ENCODE results near the gene NTNG2. TPM values are rescaled to one million over a fixed set of nuclear protein-coding genes. Genes with fewer than 3 reads are reported as not detected.

NTNG2 gene
- polyA plus RNA-seq, 1 donor from 2014 or later, result 0.43 TPM

DNA sequence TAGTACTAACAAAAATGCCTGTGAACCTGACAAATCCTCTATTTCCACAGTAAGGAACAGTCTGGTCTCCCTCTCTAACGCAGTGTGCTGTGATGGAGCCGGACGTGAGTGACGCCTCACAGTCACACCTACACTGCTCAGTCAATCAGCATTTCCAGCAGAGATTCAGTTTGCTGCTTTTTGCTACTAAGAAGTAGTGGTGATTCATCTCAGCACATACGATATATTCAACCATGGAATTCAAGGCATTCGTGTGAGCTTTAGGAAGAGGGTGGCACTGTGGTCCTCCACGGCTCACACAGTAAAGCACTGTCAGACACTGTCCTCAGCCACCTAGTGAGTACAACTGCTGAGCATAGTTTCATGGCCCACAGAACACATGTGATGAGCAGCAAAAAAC, 122.0 kb downstream of the NTNG2 start:
- Histone ChIP-seq H3K36me3 (ENCODE audit: insufficient read depth, low read length) (peaks cover 3% of the 10 kb centered on the region), H3K4me3 (ENCODE audit: low read length) (no peak overlapping the region), H3K27ac (ENCODE audit: low read length) (no peak overlapping the region), H4K20me1 (ENCODE audit: insufficient read depth) (no peaks in the 10 kb centered on the region), H3K27me3 (ENCODE audit: insufficient read depth, low read depth, low read length) (no peaks in the 10 kb centered on the region), H3K9ac (ENCODE audit: low read length) (no peak overlapping the region), H3K79me2 (replicated peaks; ENCODE audit: insufficient read depth, low read length) (no peaks in the 10 kb centered on the region), H2AFZ (ENCODE audit: low read depth, low read length) (no peak overlapping the region), H3K4me2 (ENCODE audit: low read length) (no peak overlapping the region), H3K9me2 (ENCODE audit: insufficient read depth, low read length) (no peaks in the 10 kb centered on the region), H3K9me3 (ENCODE audit: low read length) (no peaks in the 10 kb centered on the region), H3F3A (ENCODE audit: insufficient read depth, low read length, poor library complexity, severe bottlenecking) (no peaks in the 10 kb centered on the region)
- TF ChIP-seq EZH2 (IDR thresholded peaks at IDR 0.05; ENCODE audit: borderline replicate concordance, insufficient read depth, low read length, poor library complexity, severe bottlenecking), result no peak
- no peak for TF ChIP-seq POLR2AphosphoS5 (IDR thresholded peaks at IDR 0.05)
- TF ChIP-seq, protein P1, sequence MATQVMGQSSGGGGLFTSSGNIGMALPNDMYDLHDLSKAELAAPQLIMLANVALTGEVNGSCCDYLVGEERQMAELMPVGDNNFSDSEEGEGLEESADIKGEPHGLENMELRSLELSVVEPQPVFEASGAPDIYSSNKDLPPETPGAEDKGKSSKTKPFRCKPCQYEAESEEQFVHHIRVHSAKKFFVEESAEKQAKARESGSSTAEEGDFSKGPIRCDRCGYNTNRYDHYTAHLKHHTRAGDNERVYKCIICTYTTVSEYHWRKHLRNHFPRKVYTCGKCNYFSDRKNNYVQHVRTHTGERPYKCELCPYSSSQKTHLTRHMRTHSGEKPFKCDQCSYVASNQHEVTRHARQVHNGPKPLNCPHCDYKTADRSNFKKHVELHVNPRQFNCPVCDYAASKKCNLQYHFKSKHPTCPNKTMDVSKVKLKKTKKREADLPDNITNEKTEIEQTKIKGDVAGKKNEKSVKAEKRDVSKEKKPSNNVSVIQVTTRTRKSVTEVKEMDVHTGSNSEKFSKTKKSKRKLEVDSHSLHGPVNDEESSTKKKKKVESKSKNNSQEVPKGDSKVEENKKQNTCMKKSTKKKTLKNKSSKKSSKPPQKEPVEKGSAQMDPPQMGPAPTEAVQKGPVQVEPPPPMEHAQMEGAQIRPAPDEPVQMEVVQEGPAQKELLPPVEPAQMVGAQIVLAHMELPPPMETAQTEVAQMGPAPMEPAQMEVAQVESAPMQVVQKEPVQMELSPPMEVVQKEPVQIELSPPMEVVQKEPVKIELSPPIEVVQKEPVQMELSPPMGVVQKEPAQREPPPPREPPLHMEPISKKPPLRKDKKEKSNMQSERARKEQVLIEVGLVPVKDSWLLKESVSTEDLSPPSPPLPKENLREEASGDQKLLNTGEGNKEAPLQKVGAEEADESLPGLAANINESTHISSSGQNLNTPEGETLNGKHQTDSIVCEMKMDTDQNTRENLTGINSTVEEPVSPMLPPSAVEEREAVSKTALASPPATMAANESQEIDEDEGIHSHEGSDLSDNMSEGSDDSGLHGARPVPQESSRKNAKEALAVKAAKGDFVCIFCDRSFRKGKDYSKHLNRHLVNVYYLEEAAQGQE (IDR thresholded peaks at IDR 0.05; ENCODE audit: borderline replicate concordance), result no peak

DNA sequence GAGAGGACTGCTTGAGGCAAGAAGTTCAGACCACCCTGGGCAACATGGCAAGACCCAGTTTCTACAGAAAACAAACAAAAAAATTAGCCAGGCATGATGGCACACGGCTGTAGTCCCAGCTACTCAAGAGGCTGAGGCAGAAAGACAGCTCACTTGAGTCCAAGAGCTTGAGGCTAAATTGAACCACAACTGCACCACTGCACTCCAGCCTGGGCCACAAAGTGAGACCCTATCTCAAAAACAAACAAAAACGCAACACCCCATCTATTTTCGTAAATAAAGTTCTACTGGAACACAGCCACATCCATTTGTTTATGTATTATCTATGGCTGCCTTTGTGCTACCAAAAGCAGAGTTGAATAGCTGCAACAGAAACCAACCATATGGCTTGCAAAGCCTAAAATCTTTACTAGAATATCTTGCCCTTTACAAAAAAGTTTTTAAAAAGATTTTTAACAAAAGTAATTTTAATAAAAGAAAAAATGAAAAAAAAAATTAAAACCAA, 125.5 kb downstream of the NTNG2 start:
- Histone ChIP-seq H3K9me3 (ENCODE audit: low read length) (no peaks in the 10 kb centered on the region), H4K20me1 (ENCODE audit: insufficient read depth) (no peaks in the 10 kb centered on the region), H2AFZ (ENCODE audit: low read depth, low read length) (no peak overlapping the region), H3K9ac (ENCODE audit: low read length) (no peak overlapping the region), H3F3A (ENCODE audit: insufficient read depth, low read length, poor library complexity, severe bottlenecking) (no peaks in the 10 kb centered on the region), H3K36me3 (ENCODE audit: insufficient read depth, low read length) (no peaks in the 10 kb centered on the region), H3K9me2 (ENCODE audit: insufficient read depth, low read length) (no peaks in the 10 kb centered on the region), H3K79me2 (replicated peaks; ENCODE audit: insufficient read depth, low read length) (no peaks in the 10 kb centered on the region), H3K27ac (ENCODE audit: low read length) (no peak overlapping the region), H3K27me3 (ENCODE audit: insufficient read depth, low read depth, low read length) (no peaks in the 10 kb centered on the region), H3K4me2 (ENCODE audit: low read length) (no peak overlapping the region), H3K4me3 (ENCODE audit: low read length) (no peak overlapping the region)
- TF ChIP-seq RAD21 (conservative IDR thresholded peaks at IDR 0.05), result no peak
- TF ChIP-seq TAF1 (IDR thresholded peaks at IDR 0.05; ENCODE audit: low read depth), result no peak

DNA sequence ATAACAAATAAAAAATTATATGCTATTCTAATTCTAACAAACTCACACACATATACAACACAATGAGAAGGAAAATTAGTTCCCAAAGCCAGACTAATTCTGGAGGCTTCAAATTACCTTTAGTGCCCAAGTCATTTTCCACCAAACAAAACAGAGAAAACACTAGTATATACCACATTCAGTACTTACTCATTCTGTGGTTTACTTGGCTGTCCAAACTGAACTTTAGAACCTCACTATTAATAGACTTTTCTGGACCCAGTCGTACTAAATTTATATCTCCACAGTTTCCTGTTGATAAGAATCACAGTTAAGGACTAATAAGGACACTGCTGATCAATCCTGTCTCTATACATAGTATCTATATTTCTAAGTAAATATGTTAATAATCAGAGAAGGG, 126.5 kb downstream of the NTNG2 start:
- TF ChIP-seq RAD21 (conservative IDR thresholded peaks at IDR 0.05) (no peak), EP300 (conservative IDR thresholded peaks at IDR 0.05; ENCODE audit: poor library complexity, severe bottlenecking) (no peak), EZH2 (IDR thresholded peaks at IDR 0.05; ENCODE audit: borderline replicate concordance, insufficient read depth, low read length, poor library complexity, severe bottlenecking) (no peak), SMC3 (conservative IDR thresholded peaks at IDR 0.05; ENCODE audit: poor library complexity) (no peak), POLR2AphosphoS5 (IDR thresholded peaks at IDR 0.05) (no peak), MXI1 (conservative IDR thresholded peaks at IDR 0.05; ENCODE audit: poor library complexity, severe bottlenecking) (no peak), TAF1 (IDR thresholded peaks at IDR 0.05; ENCODE audit: low read depth) (no peak)
- TF ChIP-seq, protein P1 (IDR thresholded peaks at IDR 0.05; ENCODE audit: borderline replicate concordance), result no peak
- TF ChIP-seq, protein P2, sequence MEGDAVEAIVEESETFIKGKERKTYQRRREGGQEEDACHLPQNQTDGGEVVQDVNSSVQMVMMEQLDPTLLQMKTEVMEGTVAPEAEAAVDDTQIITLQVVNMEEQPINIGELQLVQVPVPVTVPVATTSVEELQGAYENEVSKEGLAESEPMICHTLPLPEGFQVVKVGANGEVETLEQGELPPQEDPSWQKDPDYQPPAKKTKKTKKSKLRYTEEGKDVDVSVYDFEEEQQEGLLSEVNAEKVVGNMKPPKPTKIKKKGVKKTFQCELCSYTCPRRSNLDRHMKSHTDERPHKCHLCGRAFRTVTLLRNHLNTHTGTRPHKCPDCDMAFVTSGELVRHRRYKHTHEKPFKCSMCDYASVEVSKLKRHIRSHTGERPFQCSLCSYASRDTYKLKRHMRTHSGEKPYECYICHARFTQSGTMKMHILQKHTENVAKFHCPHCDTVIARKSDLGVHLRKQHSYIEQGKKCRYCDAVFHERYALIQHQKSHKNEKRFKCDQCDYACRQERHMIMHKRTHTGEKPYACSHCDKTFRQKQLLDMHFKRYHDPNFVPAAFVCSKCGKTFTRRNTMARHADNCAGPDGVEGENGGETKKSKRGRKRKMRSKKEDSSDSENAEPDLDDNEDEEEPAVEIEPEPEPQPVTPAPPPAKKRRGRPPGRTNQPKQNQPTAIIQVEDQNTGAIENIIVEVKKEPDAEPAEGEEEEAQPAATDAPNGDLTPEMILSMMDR (IDR thresholded peaks at IDR 0.05; ENCODE audit: poor library complexity, severe bottlenecking), result no peak
- H3F3A ChIP-seq (ENCODE audit: insufficient read depth, low read length, poor library complexity, severe bottlenecking), result no peaks in the 10 kb centered on the region
- no peak overlapping the region for H3K4me3 ChIP-seq (ENCODE audit: low read length)
- no peak overlapping the region for H3K4me2 ChIP-seq (ENCODE audit: low read length)
- H3K36me3 ChIP-seq (ENCODE audit: insufficient read depth, low read length), result no peaks in the 10 kb centered on the region
- H3K9me3 ChIP-seq (ENCODE audit: low read length), result no peaks in the 10 kb centered on the region
- no peak overlapping the region for H3K9ac ChIP-seq (ENCODE audit: low read length)
- H4K20me1 ChIP-seq (ENCODE audit: insufficient read depth), result no peaks in the 10 kb centered on the region
- no peaks in the 10 kb centered on the region for H3K9me2 ChIP-seq (ENCODE audit: insufficient read depth, low read length)
- H3K27ac ChIP-seq (ENCODE audit: low read length), result no peak overlapping the region
- no peak overlapping the region for H2AFZ ChIP-seq (ENCODE audit: low read depth, low read length)
- H3K27me3 ChIP-seq (ENCODE audit: insufficient read depth, low read depth, low read length), result no peaks in the 10 kb centered on the region
- no peaks in the 10 kb centered on the region for H3K79me2 ChIP-seq (replicated peaks; ENCODE audit: insufficient read depth, low read length)

All from neural cell (in vitro differentiated cells).